ENCODE results near the gene ARHGEF7. TPM values are rescaled to one million over a fixed set of nuclear protein-coding genes. Genes with fewer than 3 reads are reported as not detected.

The ARHGEF7 gene
- total RNA-seq, 1 experiment from 2014 or later = 47.3 TPM

GRCh38 chr13:111318386-111318785 is 203.3 kb downstream of the ARHGEF7 start:
- peaks cover 1% of the 10 kb centered on the region; the same call in 1 of the 2 replicates for H3K36me3 Mint-ChIP-seq
- H3K27me3 Mint-ChIP-seq (ENCODE audit: low read depth) = no peaks in the 10 kb centered on the region
- H3K4me3 Mint-ChIP-seq = no peak overlapping the region
- ATAC-seq = no peak
- no peaks in the 10 kb centered on the region for H3K4me1 Mint-ChIP-seq
- H3K9me3 Mint-ChIP-seq = peaks cover 7% of the 10 kb centered on the region
- peak overlapping the region; percentile 65; the same call in 1 of the 2 replicates for H3K27ac Mint-ChIP-seq
- ChIA-PET CTCF (no interaction called here), POLR2A (no interaction called here)
- DNase-seq (ENCODE audit: low spot score) = no peak
- TF ChIP-seq RORB (CRISPR knock-in tag; IDR thresholded peaks at IDR 0.05) = no peak
- TF ChIP-seq, protein P1, sequence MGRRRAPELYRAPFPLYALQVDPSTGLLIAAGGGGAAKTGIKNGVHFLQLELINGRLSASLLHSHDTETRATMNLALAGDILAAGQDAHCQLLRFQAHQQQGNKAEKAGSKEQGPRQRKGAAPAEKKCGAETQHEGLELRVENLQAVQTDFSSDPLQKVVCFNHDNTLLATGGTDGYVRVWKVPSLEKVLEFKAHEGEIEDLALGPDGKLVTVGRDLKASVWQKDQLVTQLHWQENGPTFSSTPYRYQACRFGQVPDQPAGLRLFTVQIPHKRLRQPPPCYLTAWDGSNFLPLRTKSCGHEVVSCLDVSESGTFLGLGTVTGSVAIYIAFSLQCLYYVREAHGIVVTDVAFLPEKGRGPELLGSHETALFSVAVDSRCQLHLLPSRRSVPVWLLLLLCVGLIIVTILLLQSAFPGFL (CRISPR knock-in tag; IDR thresholded peaks at IDR 0.05; ENCODE audit: borderline replicate concordance) = no peak
- no peak for TF ChIP-seq ZNF281 (CRISPR knock-in tag; IDR thresholded peaks at IDR 0.05)
- TF ChIP-seq, protein P2, sequence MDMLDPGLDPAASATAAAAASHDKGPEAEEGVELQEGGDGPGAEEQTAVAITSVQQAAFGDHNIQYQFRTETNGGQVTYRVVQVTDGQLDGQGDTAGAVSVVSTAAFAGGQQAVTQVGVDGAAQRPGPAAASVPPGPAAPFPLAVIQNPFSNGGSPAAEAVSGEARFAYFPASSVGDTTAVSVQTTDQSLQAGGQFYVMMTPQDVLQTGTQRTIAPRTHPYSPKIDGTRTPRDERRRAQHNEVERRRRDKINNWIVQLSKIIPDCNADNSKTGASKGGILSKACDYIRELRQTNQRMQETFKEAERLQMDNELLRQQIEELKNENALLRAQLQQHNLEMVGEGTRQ (CRISPR knock-in tag; IDR thresholded peaks at IDR 0.05) = no peak
- TF ChIP-seq, protein P3, sequence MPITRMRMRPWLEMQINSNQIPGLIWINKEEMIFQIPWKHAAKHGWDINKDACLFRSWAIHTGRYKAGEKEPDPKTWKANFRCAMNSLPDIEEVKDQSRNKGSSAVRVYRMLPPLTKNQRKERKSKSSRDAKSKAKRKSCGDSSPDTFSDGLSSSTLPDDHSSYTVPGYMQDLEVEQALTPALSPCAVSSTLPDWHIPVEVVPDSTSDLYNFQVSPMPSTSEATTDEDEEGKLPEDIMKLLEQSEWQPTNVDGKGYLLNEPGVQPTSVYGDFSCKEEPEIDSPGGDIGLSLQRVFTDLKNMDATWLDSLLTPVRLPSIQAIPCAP (CRISPR knock-in tag; IDR thresholded peaks at IDR 0.05) = no peak
- TF ChIP-seq, protein P4, sequence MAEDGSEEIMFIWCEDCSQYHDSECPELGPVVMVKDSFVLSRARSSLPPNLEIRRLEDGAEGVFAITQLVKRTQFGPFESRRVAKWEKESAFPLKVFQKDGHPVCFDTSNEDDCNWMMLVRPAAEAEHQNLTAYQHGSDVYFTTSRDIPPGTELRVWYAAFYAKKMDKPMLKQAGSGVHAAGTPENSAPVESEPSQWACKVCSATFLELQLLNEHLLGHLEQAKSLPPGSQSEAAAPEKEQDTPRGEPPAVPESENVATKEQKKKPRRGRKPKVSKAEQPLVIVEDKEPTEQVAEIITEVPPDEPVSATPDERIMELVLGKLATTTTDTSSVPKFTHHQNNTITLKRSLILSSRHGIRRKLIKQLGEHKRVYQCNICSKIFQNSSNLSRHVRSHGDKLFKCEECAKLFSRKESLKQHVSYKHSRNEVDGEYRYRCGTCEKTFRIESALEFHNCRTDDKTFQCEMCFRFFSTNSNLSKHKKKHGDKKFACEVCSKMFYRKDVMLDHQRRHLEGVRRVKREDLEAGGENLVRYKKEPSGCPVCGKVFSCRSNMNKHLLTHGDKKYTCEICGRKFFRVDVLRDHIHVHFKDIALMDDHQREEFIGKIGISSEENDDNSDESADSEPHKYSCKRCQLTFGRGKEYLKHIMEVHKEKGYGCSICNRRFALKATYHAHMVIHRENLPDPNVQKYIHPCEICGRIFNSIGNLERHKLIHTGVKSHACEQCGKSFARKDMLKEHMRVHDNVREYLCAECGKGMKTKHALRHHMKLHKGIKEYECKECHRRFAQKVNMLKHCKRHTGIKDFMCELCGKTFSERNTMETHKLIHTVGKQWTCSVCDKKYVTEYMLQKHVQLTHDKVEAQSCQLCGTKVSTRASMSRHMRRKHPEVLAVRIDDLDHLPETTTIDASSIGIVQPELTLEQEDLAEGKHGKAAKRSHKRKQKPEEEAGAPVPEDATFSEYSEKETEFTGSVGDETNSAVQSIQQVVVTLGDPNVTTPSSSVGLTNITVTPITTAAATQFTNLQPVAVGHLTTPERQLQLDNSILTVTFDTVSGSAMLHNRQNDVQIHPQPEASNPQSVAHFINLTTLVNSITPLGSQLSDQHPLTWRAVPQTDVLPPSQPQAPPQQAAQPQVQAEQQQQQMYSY (CRISPR knock-in tag; IDR thresholded peaks at IDR 0.05) = no peak
- no peak for TF ChIP-seq STAT6 (CRISPR knock-in tag; conservative IDR thresholded peaks at IDR 0.05; ENCODE audit: low read depth)
- TF ChIP-seq SMAD4 (CRISPR knock-in tag; IDR thresholded peaks at IDR 0.05) = no peak
- TF ChIP-seq FOXP4 (CRISPR knock-in tag; IDR thresholded peaks at IDR 0.05) = no peak
- no peak for TF ChIP-seq NR3C1 (CRISPR knock-in tag; conservative IDR thresholded peaks at IDR 0.05; ENCODE audit: low read depth)
- no peak for TF ChIP-seq E2F1 (CRISPR knock-in tag; IDR thresholded peaks at IDR 0.05)
- no peak for TF ChIP-seq ZBTB21 (CRISPR knock-in tag; IDR thresholded peaks at IDR 0.05; ENCODE audit: borderline replicate concordance)
- TF ChIP-seq ETV6 (CRISPR knock-in tag; IDR thresholded peaks at IDR 0.05) = no peak
- no peak for TF ChIP-seq CREB1 (CRISPR knock-in tag; IDR thresholded peaks at IDR 0.05)
- TF ChIP-seq AFF4 (CRISPR knock-in tag; IDR thresholded peaks at IDR 0.05; ENCODE audit: borderline replicate concordance) = no peak
